ENCODE data around the gene FMNL3. TPM values are rescaled to one million over a fixed set of nuclear protein-coding genes. Genes with fewer than 3 reads are reported as not detected.

FMNL3 gene
- total and polyA plus RNA-seq, 4 donors = 0.72 to 4.5 (median 2.6) TPM

DNA sequence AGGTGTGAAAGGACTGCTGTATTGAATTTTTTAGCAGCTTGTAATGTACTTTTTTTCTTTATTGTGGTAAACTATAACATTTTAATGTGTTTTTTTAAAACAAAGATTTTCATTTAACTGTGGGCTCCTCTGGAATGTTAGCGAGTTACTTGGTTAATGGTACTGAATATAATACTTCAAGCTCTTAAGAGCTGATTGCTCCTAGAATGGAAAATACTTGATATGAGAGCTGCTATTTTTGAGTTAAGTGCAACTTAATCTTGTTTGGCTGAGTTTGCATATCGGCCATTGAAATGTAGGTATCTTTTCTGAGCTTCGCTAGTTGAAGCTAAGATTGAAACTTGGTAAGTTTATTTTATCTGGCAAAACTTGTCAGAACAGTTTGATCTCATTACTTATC lies 41.6 kb upstream of the FMNL3 start:
- Histone ChIP-seq H3K4me1 (ENCODE audit: control insufficient read depth in 4 of 4, insufficient read depth in 4 of 4, low read length in 3 of 4) (peaks cover 6 to 88% (median 76%) of the 10 kb centered on the region in 4 donors), H3K36me3 (ENCODE audit: control insufficient read depth in 4 of 4, insufficient read depth in 3 of 4, low read depth in 1 of 4, low read length in 3 of 4) (peaks cover 3 to 17% (median 12%) of the 10 kb centered on the region in 4 donors), H3K9ac (ENCODE audit: low read depth in 1 of 2, low read length in 2 of 2) (no peak overlapping the region), H3K4me3 (ENCODE audit: low read depth in 1 of 3, low read length in 3 of 3) (no peak overlapping the region), H3K9me3 (ENCODE audit: control insufficient read depth in 4 of 4, low read length in 3 of 4) (no peaks in the 10 kb centered on the region), H3K27ac (ENCODE audit: low read depth in 1 of 2, low read length in 2 of 2) (no peak overlapping the region), H3K27me3 (ENCODE audit: control insufficient read depth in 4 of 4, insufficient read depth in 4 of 4, low read length in 3 of 4) (no peaks in the 10 kb centered on the region)
- TF ChIP-seq GABPA (IDR thresholded peaks at IDR 0.05 in 1 of 2, conservative IDR thresholded peaks at IDR 0.05 in 1 of 2) = no peak
- no peak for TF ChIP-seq CTCF (IDR thresholded peaks at IDR 0.05; ENCODE audit: low read depth, low read length, missing input control)
- no peak for TF ChIP-seq REST (IDR thresholded peaks at IDR 0.05)
- no peak for TF ChIP-seq JUND (IDR thresholded peaks at IDR 0.05)
- no peak for TF ChIP-seq TAF1 (conservative IDR thresholded peaks at IDR 0.05)
- no peak for TF ChIP-seq HNF4G (IDR thresholded peaks at IDR 0.05)
- no peak for TF ChIP-seq FOXA1 (IDR thresholded peaks at IDR 0.05)
- no peak for TF ChIP-seq NR2F2 (IDR thresholded peaks at IDR 0.05)
- TF ChIP-seq YY1 (IDR thresholded peaks at IDR 0.05) = no peak
- TF ChIP-seq SP1 (IDR thresholded peaks at IDR 0.05) = no peak
- no peak for TF ChIP-seq HNF4A (conservative IDR thresholded peaks at IDR 0.05)
- TF ChIP-seq EGR1 (IDR thresholded peaks at IDR 0.05; ENCODE audit: low read depth in 2 of 2) = no peak
- TF ChIP-seq RXRA (IDR thresholded peaks at IDR 0.05) = no peak
- TF ChIP-seq, protein P1, sequence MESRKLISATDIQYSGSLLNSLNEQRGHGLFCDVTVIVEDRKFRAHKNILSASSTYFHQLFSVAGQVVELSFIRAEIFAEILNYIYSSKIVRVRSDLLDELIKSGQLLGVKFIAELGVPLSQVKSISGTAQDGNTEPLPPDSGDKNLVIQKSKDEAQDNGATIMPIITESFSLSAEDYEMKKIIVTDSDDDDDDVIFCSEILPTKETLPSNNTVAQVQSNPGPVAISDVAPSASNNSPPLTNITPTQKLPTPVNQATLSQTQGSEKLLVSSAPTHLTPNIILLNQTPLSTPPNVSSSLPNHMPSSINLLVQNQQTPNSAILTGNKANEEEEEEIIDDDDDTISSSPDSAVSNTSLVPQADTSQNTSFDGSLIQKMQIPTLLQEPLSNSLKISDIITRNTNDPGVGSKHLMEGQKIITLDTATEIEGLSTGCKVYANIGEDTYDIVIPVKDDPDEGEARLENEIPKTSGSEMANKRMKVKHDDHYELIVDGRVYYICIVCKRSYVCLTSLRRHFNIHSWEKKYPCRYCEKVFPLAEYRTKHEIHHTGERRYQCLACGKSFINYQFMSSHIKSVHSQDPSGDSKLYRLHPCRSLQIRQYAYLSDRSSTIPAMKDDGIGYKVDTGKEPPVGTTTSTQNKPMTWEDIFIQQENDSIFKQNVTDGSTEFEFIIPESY (IDR thresholded peaks at IDR 0.05) = no peak
- WGBS = 49% methylated on average over 3 of the region's 3 CpGs
- no peak for DNase-seq (ENCODE audit: low spot score)

- Histone ChIP-seq H3K4me3 (ENCODE audit: low read depth in 1 of 3, low read length in 3 of 3) (no peak overlapping the region), H3K9ac (ENCODE audit: low read depth in 1 of 2, low read length in 2 of 2) (no peak overlapping the region), H3K36me3 (ENCODE audit: control insufficient read depth in 4 of 4, insufficient read depth in 3 of 4, low read depth in 1 of 4, low read length in 3 of 4) (peaks cover 3 to 12% (median 8%) of the 10 kb centered on the region in 4 donors), H3K4me1 (ENCODE audit: control insufficient read depth in 4 of 4, insufficient read depth in 4 of 4, low read length in 3 of 4) (peaks cover 6 to 88% (median 75%) of the 10 kb centered on the region in 4 donors), H3K27ac (ENCODE audit: low read depth in 1 of 2, low read length in 2 of 2) (no peak overlapping the region), H3K9me3 (ENCODE audit: control insufficient read depth in 4 of 4, low read length in 3 of 4) (no peaks in the 10 kb centered on the region), H3K27me3 (ENCODE audit: control insufficient read depth in 4 of 4, insufficient read depth in 4 of 4, low read length in 3 of 4) (no peaks in the 10 kb centered on the region)
- no peak for TF ChIP-seq CTCF (IDR thresholded peaks at IDR 0.05; ENCODE audit: low read depth, low read length, missing input control)
- TF ChIP-seq RAD21 (IDR thresholded peaks at IDR 0.05) = no peak
- no peak for TF ChIP-seq JUND (IDR thresholded peaks at IDR 0.05)
- TF ChIP-seq, protein P1 (IDR thresholded peaks at IDR 0.05) = no peak
- no peak for TF ChIP-seq ATF3 (IDR thresholded peaks at IDR 0.05)
- DNase-seq (ENCODE audit: low spot score) = no peak
- 22% methylated on average over 1 of the region's 1 CpG for WGBS
Measured at GRCh38 chr12:49748306-49748705, 41.1 kb upstream of the FMNL3 start.

Measured in liver (tissue), 9 donors.